ENCODE results near the gene PBOV1.
A peak's percentile ranks its signal among the peaks of the same experiment; 100 is the strongest.

The PBOV1 gene

DNA sequence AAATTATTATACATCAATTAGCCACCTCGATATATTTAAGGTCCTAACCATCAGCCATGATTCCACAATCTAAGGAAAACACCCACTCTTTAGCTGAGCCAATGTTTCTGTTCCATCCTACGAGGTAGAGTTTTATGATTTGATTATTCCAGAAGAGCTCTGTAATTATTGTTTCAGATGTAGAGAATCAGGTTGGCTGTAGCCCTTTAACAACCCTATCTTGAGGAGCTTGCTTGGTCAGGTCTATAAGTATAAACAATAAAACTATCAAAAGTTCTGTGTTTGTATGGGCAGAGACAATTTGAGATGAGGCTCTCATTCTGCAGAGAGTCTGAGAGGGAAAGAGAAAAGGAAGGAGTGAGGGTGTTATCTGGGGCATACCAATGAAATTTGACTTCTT is at the start of gene PBOV1:
Gene PBOV1 (minus strand): TSS at position 43 of the 400 bp plus-strand sequence. CDS start 96 bp downstream, outside the sequence.
- FAIRE-seq = no peak

DNA sequence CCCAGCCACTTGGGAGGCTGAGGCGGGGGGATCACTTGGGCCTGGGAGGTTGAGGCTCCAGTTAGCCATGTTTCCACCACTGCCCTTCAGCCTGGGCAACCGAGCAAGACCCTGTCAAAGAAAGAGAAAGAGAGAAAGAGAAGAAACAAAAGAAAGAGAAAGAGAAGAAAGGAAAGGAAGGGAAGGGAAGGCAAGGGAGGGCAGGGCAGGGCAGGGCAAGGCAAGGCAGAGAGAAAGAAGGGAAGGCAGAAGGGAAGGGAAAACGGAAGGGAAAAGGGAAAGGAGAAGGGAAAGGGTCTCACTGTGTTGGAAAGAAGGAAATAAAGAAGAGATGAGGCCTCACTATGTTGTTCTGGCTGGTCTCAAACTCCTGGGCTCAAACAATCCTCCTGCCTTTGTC is 47.8 kb upstream of the PBOV1 start:
- no peak for FAIRE-seq

DNA sequence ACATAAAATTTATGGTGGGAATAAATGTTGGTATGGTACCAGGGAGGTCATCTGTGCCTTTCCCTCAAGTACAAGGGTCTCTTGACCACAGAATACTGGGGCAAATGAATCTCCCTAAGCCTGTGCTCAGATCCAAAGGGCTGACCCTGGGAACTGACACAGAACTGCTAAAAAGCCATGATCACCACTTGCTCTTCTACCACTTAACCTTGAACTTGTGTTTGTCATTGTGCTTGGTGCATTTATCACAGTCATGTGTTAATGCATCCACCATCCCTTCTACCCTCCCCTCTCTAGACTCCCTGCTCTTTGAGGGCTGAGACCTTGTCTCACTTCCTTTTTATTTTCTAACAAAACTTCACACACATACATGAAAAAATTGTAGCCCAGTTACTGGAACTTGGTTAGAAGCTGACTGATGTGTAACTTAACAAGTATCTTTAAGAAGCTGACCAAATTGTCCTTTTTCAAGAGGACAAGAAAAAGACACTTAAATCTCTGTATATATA is 46.1 kb upstream of the PBOV1 start:
- FAIRE-seq = no peak

DNA sequence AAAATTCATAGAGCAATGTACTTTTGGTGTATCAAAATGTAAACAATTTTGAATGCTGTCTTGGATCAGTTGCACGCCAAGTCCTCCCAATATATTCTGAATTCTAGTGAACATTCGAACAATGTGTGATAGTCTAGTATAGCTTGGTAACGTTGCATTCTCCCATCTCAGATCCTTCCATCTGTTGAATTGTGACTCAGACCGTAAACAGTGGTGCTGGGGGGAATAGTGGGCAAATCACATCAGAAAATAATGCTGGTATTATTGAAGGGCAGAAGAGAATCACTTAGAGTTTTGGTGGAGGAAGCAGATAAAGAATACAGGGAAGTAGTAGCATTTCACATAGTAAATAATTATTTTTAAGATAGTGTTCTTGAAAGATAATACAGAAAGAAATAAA is 45.7 kb upstream of the PBOV1 start:
- FAIRE-seq = no peak

DNA sequence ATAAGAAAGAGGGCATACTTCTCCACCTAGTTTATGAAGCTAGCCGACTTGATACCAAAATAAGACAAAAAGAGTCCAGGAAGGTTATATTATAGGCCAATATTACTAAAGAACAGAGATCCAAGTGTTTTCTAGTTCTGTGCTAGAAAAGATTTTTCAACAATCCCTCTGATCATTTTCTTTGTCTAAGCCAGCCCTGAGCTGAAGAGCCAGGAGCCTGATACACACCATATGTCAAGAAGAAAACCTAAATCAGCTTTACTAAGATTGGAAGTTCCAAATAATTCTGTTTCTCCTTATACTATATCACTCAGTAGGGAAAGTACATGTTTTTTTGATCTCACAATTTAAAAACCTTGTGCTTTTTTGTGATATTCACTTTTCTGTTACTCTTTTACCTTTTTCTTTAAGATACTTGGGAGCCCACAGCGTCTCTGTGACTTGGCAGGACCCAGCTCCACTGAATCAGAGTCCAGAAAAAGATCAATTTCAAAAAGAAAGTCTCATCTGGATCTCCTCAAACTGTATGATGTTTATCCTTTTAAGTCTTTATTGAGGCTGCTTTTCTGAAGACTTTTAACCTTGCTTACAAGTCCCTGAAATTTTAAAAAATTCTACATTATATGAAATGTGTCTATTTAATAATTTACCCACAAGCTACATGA is 43.0 kb upstream of the PBOV1 start:
- no peak for FAIRE-seq

DNA sequence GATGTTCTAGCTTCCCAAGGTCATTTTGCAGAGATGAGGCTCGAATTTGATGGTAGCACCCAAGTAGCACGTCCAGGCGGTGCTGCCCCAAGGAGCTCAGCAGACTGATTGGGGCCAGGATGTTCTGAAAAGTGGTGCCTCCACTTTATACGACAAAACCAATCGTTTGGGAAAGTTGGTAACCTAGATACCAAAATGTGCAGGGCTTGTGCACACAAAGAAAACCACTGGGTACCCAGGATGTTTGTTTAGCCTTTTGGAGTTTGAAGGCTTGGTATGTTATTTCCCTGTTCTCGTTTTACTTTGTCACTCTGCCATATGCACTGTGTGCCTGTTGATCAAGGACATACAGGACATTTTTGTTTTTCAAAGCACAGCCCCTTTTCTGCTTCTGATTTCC is 40.7 kb upstream of the PBOV1 start:
- no peak for FAIRE-seq

DNA sequence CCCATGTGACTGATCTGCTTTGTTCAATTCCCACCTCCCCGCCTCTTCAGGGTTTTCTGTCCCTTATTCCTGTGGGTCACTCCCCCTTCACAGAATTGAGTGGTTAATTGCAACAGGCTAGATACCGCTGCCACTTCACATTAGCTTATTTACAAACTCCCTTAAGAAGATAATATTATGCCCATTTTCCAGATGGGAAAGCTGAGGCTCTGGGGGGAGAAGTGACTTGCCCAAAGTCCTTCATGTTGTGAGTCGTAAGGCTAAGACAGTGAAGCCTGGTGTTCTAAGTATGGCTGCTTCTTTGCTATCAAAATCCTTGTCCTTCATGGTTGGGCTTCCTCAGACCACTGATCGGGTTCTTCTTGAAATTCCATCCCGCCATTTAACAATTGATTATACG is 39.9 kb upstream of the PBOV1 start:
- FAIRE-seq = no peak

DNA sequence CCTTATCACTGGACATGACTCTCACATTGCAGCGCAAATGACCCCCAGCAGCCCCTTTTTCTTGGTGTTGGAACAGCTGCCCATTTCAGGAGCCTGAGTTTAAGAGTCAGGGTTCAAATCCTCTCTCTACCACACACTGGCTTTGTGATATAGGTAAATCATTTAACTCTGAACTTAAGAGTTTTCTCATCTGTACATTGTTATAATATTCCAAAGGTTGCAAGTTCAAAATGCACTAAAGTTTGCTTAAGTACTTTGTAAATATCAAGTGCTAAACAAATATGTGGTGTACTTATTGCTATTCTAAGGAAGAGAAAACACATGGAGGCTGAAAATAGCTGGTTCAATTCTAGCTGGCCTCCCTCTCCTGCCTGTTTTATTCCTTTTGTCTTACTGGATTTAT is 39.3 kb upstream of the PBOV1 start:
- no peak for FAIRE-seq

DNA sequence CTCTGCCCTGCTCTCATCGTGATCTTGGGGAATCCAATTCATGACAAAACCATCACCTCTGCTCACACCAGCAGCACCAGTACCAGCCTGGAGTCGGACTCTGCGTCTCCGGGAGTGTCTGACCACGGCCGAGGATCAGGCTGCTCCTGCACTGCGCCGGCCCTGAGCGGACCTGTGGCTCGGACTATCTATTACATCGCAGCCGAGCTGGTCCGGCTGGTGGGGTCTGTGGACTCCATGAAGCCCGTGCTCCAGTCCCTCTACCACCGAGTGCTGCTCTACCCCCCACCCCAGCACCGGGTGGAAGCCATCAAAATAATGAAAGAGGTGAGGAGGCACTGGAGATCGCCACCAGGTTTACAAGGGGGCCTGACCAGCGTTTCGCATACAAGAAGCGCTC is 37.2 kb upstream of the PBOV1 start:
- FAIRE-seq = no peak

DNA sequence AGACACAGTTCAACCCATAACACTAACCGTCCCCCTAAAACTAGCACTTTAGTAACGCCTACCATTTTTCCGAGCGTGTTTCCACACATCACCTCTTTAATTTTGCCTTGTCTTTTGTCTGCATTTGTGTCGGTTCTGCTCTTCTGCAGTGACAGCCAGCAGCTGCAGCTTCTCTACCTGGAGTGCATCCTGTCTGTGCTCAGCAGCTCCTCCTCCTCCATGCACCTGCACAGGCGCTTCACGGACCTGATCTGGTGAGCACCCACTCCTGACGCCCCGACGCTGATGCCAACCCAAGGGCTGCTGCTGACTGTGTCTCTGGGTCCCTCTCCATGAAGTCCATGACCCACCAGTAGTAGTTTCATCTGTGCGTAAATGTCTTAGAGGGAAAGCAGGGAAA is 35.4 kb upstream of the PBOV1 start:
- no peak for FAIRE-seq

DNA sequence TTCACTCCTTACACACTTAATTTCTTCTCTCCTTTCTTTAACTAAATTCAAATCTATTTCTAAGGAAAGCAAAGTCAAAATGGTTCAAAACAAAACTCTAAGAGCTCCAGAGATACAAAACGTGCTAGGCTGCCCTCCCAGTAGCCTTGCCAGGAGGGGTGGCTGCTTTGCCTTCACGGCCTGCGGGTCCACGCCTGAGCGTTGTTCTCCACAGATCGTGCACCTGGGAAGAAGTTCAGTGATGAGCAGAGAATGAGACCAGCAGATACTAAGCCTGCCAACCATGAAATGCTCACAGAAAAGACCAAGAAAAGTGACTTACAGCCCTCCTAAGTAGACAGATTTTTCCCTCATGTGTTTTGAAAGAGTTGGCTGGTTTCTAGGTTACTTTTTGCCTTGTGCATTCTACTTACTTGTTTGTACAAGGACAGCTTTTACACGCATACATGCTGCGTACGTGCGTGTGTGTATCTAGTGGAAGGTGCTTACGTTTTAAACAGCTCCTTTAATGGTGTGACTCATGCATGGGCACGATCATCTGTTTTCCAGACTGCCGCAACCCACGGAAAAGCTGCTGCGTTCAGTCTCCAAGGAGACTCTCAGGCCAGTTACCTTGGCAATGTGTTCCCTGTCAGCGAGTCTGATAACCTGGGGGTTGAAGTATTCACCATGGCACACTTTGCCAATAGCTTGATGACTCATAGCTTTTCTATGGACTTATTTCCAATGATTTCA is 32.4 kb upstream of the PBOV1 start:
- no peak for FAIRE-seq

DNA sequence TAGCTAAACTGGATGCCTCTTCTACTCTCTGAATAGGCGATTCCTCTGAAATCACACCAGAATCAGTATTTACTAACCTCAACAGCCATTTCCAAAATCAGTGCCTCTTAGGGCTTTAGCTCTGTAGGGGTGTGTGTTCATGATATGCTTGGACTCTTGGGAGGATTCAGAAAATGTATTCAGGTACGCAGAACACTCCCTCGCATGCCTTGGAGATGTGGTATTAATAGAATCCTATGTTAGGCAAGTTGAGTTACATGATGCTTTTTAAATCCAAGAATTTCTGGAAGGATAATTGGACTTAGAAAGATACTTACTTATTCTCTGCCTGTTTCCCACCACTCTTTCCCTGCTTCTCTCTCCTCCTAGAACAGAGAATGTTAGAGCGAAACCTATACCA is 31.8 kb upstream of the PBOV1 start:
- FAIRE-seq = no peak

DNA sequence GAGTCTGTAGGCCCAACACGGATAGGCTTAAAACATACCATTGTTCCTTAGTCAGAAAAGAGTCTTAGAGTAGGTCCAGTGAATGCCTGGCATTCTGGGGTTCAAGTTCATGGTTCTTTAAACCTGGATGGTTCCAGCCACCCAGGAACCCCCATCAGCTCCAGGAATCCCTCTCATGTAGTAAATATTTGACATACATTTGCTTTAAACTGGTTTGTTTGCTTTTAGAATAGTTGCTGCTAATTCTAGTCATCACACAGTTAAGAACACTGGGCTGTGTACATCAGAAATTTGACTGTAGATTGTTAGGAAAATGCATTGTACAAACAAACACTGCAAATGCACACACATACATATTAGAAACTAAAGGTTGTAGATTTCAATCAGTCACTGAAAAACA is 30.6 kb upstream of the PBOV1 start:
- FAIRE-seq = no peak

DNA sequence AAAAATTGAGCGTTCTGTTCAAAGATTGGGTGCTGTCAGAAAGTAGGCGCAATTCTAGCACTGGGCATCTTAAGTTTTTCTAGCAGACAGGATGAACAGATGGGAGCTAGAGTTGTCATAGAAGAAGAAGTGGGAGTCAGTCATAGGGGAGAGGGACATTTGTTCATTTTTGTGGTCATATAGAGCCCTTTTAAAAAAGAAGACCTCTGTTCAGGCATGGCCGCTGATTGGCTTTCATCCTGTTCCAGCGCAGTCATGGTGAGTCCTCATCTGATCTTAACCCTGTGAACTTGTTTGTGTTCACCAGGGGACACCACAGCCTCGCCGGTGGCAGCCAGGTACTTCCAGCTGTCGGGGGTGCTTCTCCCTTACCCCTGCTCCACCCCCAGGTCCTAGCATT is 29.7 kb upstream of the PBOV1 start:
- FAIRE-seq = no peak

DNA sequence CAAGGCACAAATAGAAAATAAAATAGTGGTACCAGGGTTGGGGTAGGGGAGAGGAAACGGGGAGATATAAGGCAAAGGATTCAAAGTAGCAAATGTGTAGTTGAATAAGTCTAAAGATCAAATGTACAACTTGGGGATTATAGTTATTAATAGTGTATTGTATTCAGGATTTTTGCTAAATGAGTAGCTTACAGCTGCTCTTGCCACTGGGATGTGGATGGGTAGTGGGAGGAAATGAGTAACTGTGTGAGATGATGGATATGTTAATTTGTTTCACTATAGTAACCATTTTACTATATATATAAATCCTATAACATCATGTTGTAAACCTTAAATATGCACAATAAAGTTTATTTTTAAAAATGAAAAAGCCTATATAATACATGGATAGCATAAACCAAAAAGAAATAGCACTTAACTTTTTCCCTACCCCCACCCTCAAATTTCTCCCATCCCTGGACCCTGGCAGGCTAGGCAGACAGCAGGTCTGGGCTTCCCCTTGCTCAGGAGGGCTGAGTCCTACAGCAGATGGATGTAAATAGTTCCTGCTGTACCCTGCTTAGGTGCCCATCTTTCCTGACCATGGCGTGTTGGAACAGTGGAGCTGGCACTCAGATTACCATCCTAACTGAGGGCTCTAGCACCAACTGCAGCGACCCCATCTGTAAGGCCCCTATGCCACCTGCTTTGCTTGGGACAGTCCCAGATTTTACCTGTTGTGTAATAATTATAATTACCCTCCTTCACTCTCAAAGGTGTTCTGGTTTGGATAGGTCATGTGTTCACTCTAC is 28.6 kb upstream of the PBOV1 start:
- no peak for FAIRE-seq

DNA sequence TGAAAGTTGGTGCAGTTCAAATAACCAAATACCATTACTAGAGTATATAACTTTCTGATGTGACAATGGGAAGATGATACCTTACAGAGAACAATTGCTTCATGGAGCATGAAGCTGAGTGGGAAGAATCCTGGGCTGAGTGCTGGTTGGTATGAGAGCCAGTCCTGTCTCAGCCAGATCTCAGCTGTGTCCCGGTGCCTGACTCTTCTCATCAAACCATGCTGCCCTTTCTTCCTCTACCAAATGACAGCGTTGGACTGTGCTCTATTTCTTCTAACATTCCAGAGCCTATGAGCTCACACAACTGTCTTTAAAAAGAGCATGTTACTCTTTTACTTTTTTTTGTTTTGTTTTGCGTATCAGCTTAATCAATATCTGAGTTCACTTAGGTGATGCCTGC is 27.5 kb upstream of the PBOV1 start:
- FAIRE-seq = no peak

DNA sequence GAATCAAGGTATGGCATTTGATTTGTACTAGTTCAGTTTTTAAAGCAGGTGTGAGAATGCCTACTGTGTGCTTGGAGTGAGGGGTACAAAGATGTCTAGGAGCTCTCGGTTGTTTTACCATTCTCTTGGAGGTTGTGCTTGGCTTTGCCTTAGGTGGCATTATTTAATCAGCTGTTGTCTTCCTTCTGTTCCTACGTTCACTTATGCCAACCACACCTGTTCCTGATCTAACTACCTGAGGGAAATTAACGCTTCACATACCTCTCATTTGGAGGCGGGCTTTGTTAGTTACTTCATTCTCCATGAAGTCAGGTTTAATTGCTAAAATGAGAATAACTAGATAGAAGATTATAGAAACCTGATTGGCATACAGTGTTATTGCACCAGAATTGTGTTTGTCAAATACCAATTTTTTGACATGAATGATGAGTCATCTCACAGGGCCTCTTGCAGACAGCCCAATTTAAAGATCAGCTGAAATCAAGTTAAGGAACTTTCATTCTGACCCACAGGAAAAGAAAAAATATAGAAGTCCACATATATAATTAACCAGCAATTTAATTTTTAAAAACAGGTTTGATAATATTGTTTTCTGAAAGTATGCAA is 24.8 kb upstream of the PBOV1 start:
- peak; percentile 16 for FAIRE-seq

DNA sequence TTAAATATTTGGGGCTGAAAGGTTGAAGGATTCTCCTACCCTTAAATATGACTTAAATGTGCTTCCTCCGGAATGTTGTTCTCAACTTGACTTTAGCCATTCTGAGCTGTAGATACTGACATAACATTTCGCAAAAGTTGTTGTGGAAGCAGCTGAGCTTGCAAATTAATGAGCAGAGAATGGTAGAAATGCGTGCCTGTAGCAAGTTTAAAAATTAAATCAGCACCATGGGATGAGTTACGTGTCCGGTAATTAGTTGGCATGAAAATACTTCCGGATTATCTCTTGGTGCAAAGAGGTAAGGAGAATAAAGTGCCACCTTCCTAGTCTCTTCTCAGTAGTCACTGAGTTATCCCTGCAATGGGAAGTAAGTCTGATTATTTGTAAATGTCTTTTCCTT is 23.6 kb upstream of the PBOV1 start:
- FAIRE-seq = no peak

DNA sequence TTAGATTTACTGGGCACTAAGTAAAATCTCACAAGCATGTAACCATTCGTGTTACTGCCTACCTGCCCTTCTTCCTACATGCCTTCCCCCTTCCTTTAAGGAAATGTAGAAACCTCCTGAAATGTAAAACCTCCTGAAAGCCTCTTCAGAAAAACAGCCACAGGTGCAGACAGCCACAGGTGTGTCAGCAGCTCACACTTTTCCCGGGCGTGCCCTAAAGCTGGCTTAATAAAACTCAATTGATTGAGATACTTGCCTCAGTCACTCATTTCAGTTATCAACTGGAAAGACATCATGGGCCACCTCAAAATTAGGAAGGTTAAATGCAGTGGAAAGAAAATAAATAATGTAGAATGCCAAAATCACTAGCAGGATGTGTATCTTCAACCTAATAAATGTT is 23.1 kb upstream of the PBOV1 start:
- no peak for FAIRE-seq

DNA sequence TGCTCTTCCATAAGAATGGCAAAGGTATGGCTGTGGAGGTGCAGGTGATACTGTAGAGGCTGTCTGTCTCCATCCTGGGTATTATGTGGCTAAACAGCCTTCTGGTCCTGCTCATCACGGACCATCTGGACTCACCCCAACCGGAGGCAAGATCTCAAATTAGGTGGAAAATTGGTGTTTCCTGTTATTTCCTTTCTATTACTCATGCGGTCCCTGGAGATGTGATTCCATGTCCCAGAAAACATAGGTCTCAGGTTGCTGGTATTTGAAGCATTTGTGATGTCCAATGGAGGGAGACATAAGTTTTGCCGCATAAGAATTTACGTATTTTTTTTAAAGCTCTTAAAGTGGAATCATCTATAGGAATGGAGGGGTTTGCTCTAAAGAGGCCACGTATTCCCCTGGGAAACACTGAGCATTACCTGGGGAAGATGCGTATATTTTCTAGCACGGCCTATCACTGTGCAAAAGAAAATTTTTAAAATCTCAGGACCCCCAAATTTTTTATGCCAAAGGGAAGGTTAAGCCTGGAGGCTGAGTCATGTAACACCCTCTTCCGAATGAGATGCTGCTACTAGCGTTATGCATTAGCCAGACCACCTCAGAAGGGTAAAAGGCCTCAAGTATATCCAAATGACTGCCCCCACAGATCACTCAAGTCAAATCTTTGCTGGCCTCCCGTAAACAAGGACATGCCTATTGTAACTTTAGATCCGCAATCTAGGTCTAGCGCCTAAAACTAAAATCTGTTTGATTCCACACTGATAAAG is 22.4 kb upstream of the PBOV1 start:
- FAIRE-seq = no peak

DNA sequence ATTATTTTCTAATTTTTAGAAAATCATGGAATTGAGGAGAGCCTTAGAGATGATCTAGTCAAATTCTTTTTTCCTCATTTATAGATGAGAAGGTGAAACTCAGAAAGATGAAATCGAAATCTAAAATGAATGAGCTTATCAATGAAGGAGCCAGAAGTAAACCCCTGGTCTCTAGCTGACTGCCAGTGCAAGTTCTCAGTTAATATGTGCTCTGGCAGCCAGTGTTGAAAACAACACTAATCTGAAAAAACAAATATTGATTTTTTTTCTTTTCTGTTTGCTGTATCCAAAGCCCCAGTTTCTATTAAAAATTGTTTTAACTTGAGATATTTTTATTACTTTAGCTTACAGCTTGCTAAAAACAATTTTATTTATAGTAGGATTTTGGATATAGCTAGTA is 21.5 kb upstream of the PBOV1 start:
- no peak for FAIRE-seq

DNA sequence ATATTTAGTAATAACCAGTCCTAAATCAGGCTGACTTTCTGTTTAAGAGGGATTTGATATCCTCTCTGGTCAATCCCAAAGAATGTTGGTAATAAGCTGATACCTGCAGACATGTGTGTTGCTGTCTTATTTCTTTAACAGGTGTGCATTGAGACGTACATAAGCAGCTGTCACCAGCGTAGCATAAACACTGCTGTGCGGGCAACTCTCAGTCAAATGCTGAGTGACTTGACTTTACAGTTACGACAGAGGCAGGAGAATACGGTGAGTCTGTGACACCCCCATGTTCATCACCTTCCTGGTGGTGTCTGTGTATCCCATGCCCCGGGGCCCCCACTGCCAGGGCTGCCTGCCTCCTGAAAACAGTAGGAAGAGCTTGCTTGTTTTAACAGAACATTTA is 20.1 kb upstream of the PBOV1 start:
- no peak for FAIRE-seq

DNA sequence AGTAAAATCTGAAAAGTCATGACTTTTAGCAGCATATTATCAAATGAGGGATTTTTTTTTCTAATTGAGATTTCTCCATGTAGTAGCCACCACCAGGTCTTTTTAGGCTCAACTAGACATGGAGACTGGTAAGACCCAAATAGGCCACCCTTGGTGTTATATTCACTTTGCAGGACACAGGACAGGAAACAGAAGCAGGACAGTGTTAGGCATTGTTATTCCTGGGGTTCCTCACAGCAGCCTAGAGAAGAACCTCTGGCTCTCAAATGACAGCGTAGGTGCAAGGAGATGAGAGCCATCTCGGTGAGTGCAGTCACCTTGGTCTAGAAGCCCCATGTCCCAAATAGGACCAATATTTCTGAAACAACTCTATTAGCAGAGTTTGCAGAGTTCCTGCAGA is 19.2 kb upstream of the PBOV1 start:
- FAIRE-seq = no peak
